Heart right ventricle (tissue), 16 donors: ENCODE measurements around the gene AMER3. TPM values are rescaled to one million over a fixed set of nuclear protein-coding genes. Genes with fewer than 3 reads are reported as not detected.

Experiments used
- ATAC-seq, 8 donors: fragments of 200-7000 bp; cut with Tn5 transposase; one replicate each; pipeline ENCODE4 v1.9.1; 2020; ENCODE audit warnings: mild to moderate bottlenecking in 8 of 8, moderate library complexity in 8 of 8, moderate number of reproducible peaks in 1 of 8
- DNase-seq, 2 donors: peaks; one replicate each; pipeline ENCODE4 v3.0.0-alpha.2; 2020
- H3K27ac ChIP-seq, 10 donors: fragments of 200-600 bp; sonication (generic) in 2 of 10; one replicate each; pipeline versions ENCODE4 v1.5.0 to v1.8.0; 2020 to 2022; ENCODE audit warnings: mild to moderate bottlenecking in 3 of 10
- H3K27me3 ChIP-seq, 7 donors: fragments of 200-600 bp; one replicate each; pipeline ENCODE4 v1.8.0; 2021 to 2022; ENCODE audit warnings: mild to moderate bottlenecking in 2 of 7
- H3K36me3 ChIP-seq, 9 donors: fragments of 200-600 bp; sonication (generic) in 1 of 9; one replicate each; pipeline versions ENCODE4 v1.5.0 to v1.8.0; 2020 to 2022; ENCODE audit warnings: mild to moderate bottlenecking in 2 of 9
- H3K4me1 ChIP-seq, 9 donors: fragments of 200-600 bp; sonication (generic) in 1 of 9; one replicate each; pipeline versions ENCODE4 v1.5.0 to v1.8.0; 2020 to 2022; ENCODE audit warnings: mild to moderate bottlenecking in 4 of 9
- H3K4me3 ChIP-seq, 10 donors: fragments of 200-600 bp; sonication (generic) in 2 of 10; one replicate each; pipeline versions ENCODE4 v1.5.0 to v1.8.0; 2020 to 2022; ENCODE audit warnings: mild to moderate bottlenecking in 7 of 10, moderate library complexity in 2 of 10
- H3K9me3 ChIP-seq, 11 donors: fragments of 200-600 bp in 10 of 11; sonication (generic) in 2 of 11; one replicate each; pipeline versions ENCODE4 v1.5.0 to v1.8.0; 2013 to 2022; ENCODE audit warnings: mild to moderate bottlenecking in 2 of 11, control low read depth in 1 of 11, moderate library complexity in 1 of 11
- CTCF ChIP-seq, 9 donors: fragments of 200-600 bp; sonication (generic) in 2 of 9; IDR thresholded peaks; one replicate each; pipeline versions ENCODE4 v1.5.0 to v1.8.0; 2021 to 2022; ENCODE audit warnings: antibody characterized with exemption in 9 of 9, mild to moderate bottlenecking in 5 of 9, moderate library complexity in 1 of 9
- WGBS, 2 donors: extraction: QIAGEN DNeasy Blood & Tissue Kit; methylation state at CpG; one replicate each; pipeline ENCODE4 v1.1.7; 2013; ENCODE audit warnings: inconsistent platforms in 1 of 2; 5-methylcytosine and 5-hydroxymethylcytosine counted together
- intact Hi-C, 10 donors: fragments of 100-400 bp; cut with DNase I; formaldehyde crosslinking; loops; one replicate each; pipeline versions ENCODE4 v1.11.1 to v1.14.2; 2022
- polyA plus RNA-seq, 2 donors: library from polyadenylated mRNA; stranded (reverse); fragments of 200-250 nt; gene quantifications; one replicate each; pipeline ENCODE4 v1.2.3, GENCODE V29; 2013
- total RNA-seq, 10 donors: library from RNA; stranded (reverse); fragmentation: NEBNext Ultra II Directional in 3 of 10; extraction: Animal tissue kit (Norgen Biotek cat#: 25700) in 3 of 10; gene quantifications; one replicate each; pipeline versions ENCODE4 v1.2.1 to v1.2.4, GENCODE V29; 2021 to 2023
- donor health status: Arrhythmogenic right ventricular cardiomyopathy.
- donor health status: ischemic (EF 13 %, LVEDD 7.1; RV severe dilation, severe dysfunction).
- donor health status: healthy with polysubstance abuse.
- donor health status: DM: no; HTN: yes; CAD: no.
- donor health status: DM: no; HTN: no; CAD: no.
- donor health status: ischemic (EF 25% LVEDD 6.9; RV normal size, moderate dysfunction).
- donor health status: ischemic (EF 25% LVEDD 5.7; RV mildly dilated, moderate dysfunction).
- donor health status: healthy.
- donor health status: DM: yes; HTN: yes; CAD: no.
- donor health status: Ischemic cardiomyopathy.
- donor health status: ischemic (EF 35%, LVEDD 5.7; RV mildly dilated, moderate dysfunction).
- donor health status: nonischemic (EF 11% LVEDD 7.7; RV severe dilation, severe dysfunction).
- donor health status: DM: yes; HTN: yes; CAD: no.
- donor health status: PGD.
- donor health status: ischemic (EF 29% LVEDD 5.4; RV normal size, mild dysfunction).
- donor health status: nonischemic (EF 23%, LVEDD 6.1; RV moderate dilation, normal function).

The AMER3 gene
- total and polyA plus RNA-seq, 12 donors: not detected

- Histone ChIP-seq H3K36me3 (no peaks in the 10 kb centered on the region), H3K27me3 (peaks cover 0 to 29% (median 7%) of the 10 kb centered on the region in 7 donors), H3K4me3 (no peak overlapping the region), H3K9me3 (no peaks in the 10 kb centered on the region), H3K27ac (no peak overlapping the region), H3K4me1 (peaks cover 0 to 4% (median 0%) of the 10 kb centered on the region in 9 donors)
- intact Hi-C loops: loop anchor here in 1 of 10 donors (5.0 kb wide), 1 partner anchor 52 kb away; no protein-coding TSS in a partner anchor
- no peak for ATAC-seq
- WGBS, 2 donors: 84% methylated on average over 15 of the region's 15 CpGs
- no peak for TF ChIP-seq CTCF (IDR thresholded peaks at IDR 0.05)
- DNase-seq: no peak
These were observed 59.8 kb downstream of the AMER3 start for GRCh38 chr2:130814931-130815680.

Other genes starting within 250 kb of the AMER3 start
- not detected for gene POTEI, start 246.2 kb upstream of the AMER3 start, total RNA-seq
- gene POTEI, start 246.2 kb upstream of the AMER3 start, polyA plus RNA-seq: not detected
- gene CFC1B, start 234.3 kb upstream of the AMER3 start, total RNA-seq: not detected
- gene CFC1B, start 234.3 kb upstream of the AMER3 start, polyA plus RNA-seq: not detected
- not detected for gene CFC1, start 156.0 kb upstream of the AMER3 start, total RNA-seq
- gene CFC1, start 156.0 kb upstream of the AMER3 start, polyA plus RNA-seq: under 1 TPM in 1 of 2 donors, not detected in 1; 0.23 TPM
- gene POTEJ, start 144.1 kb upstream of the AMER3 start, total RNA-seq: not detected
- not detected for gene POTEJ, start 144.1 kb upstream of the AMER3 start, polyA plus RNA-seq
- not detected for gene GPR148, start 26.5 kb upstream of the AMER3 start, total RNA-seq
- gene GPR148, start 26.5 kb upstream of the AMER3 start, polyA plus RNA-seq: not detected
- 1 to 10 TPM; 2.5 to 6.5 (median 3.9) TPM for gene ARHGEF4, start 81.4 kb downstream of the AMER3 start, total RNA-seq
- gene ARHGEF4, start 81.4 kb downstream of the AMER3 start, polyA plus RNA-seq: 1 to 10 TPM in 1 of 2 donors, under 1 TPM in 1; 0.67 to 3.2 TPM